HTERT RPE-1 (cell line): ENCODE data around the gene KIF17.
"Not testable (repeated sequence)": the region's sequence is repeated elsewhere in the genome, so short reads cannot be mapped to it uniquely, and the experiment has no call there.

Experiments used
- in situ Hi-C: fragments of 300-500 bp; cut with MboI; formaldehyde crosslinking; loops from 4 replicates; pipeline ENCODE4 v1.14.3; 2020; ENCODE audit warnings: low sequenced_read_pairs

Gene KIF17

GRCh38 chr1:20728371-20729154, 10.8 kb upstream of the KIF17 start:
- in situ Hi-C loops, result no loop called here

DNA sequence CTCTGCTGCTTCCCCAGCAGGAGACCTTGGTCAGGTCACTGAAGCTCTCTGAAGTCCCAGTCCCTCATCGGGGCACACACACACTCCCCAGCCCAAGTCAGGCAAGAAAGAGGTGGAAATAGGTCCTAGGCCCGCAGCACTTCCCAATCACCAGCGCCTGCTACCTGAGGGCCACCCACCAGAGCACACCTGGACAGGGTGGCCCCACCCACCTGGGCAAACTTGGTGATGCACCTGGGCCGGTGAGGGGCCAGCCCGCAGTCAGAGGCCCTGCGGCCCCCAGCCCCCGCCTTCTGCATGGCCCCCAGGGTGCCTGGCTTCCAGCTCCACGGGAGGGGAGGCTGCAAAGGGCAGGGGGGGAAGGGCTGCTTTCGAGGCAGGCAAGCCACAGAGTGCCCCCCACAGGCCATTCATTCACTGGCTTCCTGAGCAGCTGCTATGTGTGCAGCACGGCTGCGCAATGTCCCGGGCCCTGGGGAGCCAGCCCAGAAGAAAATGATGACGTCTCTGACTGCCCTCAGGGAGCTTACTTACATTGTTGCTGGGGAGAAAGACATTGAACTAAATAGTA, 10.0 kb upstream of the KIF17 start:
- in situ Hi-C loops, result no loop called here

- in situ Hi-C loops, result no loop called here
Observed at GRCh38 chr1:20726932-20727745, 9.3 kb upstream of the KIF17 start.

GRCh38 chr1:20726118-20726911, 8.5 kb upstream of the KIF17 start:
- in situ Hi-C loops, result no loop called here

GRCh38 chr1:20725189-20726117, 7.6 kb upstream of the KIF17 start:
- in situ Hi-C loops, result no loop called here

GRCh38 chr1:20724364-20725188, 6.8 kb upstream of the KIF17 start:
- in situ Hi-C loops, result no loop called here

DNA sequence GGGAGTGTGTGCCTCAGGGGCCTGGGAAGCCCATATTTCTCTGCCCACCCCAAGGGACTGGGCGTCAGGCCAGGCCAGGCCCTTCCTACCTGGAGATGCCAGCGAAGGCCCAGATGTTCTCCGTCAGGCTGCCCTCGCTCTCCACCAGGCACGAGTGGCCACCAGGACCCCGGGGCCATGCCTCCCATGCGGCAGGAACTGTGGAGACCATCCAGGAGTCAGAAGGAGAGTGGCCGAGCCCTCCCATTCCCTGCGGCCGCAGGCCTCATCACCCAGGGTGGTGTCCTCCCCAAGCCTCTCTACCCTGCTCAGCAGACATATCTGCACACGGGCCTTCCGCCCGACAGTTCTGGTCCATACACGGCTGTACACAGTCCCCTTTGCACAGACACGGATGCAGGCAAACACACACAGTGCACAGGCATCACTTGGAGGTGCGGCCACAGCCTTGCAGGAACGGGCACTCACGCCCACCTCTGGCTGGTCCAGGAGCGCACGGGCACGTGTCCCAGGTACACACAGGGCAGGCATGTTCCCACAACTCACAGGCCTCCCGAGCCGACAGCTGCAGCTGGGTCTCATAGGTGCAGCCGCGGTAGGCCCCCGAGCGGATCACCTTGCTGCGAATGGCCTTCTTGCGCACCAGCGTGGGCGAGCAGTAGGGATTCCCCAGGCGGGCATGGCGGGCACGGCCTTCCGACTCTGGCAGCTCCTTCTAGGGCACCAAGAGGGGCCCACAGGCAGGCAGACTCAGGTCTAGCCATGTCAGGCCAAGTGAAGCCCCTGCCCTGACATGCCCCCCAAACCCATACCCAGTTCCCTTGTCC, 5.9 kb upstream of the KIF17 start:
- in situ Hi-C loops, result no loop called here

- in situ Hi-C loops, result no loop called here
Observed at GRCh38 chr1:20723159-20723536, 5.3 kb upstream of the KIF17 start.

- in situ Hi-C loops, result no loop called here
Observed at GRCh38 chr1:20721117-20722061, 3.6 kb upstream of the KIF17 start.

- in situ Hi-C loops, result no loop called here
Observed at GRCh38 chr1:20720631-20721091, 2.9 kb upstream of the KIF17 start.

DNA sequence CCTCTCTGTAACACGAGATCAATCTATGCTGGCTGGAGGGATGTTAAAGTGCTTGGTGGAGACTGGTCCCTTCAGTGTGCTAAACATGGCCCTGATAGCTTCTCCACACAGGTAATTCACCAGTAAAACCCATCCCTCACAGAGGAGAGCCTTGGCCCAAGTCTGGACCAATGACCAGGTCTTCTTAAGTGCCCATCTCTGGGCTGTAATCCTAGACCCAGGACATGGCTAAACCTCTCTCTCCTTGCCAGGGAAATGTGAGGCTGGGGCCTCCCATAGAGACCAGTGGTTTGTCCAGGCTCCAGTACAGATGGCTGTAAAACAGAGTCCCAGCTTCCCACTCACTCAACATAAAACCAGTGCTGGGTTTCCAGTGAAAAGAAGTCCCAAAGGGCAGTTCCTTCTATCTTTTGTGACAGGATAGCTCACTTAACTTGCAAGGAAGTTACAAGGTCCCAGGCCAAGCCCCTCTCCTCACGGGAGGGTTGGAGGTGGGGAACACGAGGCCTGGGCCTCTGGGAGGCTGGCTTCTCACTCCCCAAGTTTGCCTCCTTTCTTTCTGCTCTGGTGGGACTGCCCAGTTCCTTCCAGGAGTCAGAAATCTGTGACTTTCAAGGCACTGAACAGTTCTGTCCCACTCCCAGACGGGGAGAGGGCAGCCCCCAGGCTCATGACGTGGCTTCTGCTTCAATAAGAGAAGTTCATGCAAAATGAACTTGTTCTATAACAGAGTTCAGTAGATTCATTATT, 2.2 kb upstream of the KIF17 start:
- in situ Hi-C loops, result no loop called here

DNA sequence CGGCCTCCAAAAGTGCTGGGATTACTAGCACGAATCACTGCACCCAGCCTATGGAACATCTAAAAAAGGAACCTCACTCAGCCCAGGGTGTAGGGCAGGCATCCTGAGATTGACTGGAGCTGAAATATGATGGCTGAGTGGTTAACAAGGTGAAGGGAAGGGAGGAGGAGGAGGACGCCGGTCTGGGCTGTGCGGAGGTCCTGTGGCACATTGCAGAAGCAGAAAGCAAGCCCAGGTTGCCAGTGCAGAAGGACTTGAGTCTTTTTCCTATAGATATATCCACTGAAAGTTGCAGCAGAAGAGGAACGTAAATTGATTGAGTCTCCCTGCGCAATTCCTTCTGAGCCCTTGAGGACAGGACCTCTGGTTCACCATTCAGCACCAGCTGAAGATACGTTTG, 1.5 kb upstream of the KIF17 start:
- in situ Hi-C loops, result no loop called here

GRCh38 chr1:20718343-20718882, 606 bp upstream of the KIF17 start:
- in situ Hi-C loops, result not testable (repeated sequence)

DNA sequence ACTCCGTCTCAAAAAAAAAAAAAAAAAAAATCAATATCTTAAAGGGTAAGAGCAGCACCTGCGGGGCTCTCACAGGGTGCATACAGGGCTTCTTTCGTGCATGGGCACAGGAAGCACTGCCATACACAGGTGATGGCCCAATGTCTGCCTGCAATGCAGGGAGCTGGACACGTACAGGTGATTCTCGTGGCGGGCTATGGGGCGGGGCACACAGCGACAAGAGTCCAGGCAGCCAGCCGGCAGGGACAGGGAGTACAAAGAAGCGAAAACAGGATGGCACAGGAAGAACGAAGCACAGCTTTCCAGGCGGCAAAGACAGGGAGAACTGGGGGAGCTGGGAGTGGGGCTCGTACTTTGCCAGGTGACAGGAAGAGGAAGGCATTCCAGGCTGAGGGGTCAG, 1.6 kb downstream of the KIF17 start:
- in situ Hi-C loops, result no loop called here

- in situ Hi-C loops, result no loop called here
Observed at GRCh38 chr1:20715406-20715805, 2.4 kb downstream of the KIF17 start.

- in situ Hi-C loops, result no loop called here
Observed at GRCh38 chr1:20713440-20713839, 4.4 kb downstream of the KIF17 start.
